Right lobe of liver (tissue), 6 donors: ENCODE measurements around the gene CEP85. TPM values are rescaled to one million over a fixed set of nuclear protein-coding genes. Genes with fewer than 3 reads are reported as not detected.
A peak's percentile ranks its signal among the peaks of the same experiment; 100 is the strongest.

Experiments used
- ATAC-seq, 4 donors: fragments of 200-7000 bp; cut with Tn5 transposase; one replicate each; pipeline ENCODE4 v1.9.1; 2020; ENCODE audit warnings: mild to moderate bottlenecking in 4 of 4, moderate library complexity in 4 of 4
- DNase-seq, 3 donors: peaks; one replicate each; pipeline ENCODE4 v3.0.0-alpha.2; 2020
- H3K27ac ChIP-seq, 3 donors: fragments of 200-600 bp; one replicate each; pipeline ENCODE4 v1.8.0; 2022
- H3K27me3 ChIP-seq, 2 donors: fragments of 200-600 bp; one replicate each; pipeline ENCODE4 v1.8.0; 2022
- H3K36me3 ChIP-seq, 4 donors: fragments of 200-600 bp; sonication (generic) in 1 of 4; one replicate each; pipeline versions ENCODE4 v1.5.1 to v1.8.0; 2017 to 2022; ENCODE audit warnings: control low read depth in 1 of 4
- H3K4me1 ChIP-seq, 4 donors: fragments of 200-600 bp; sonication (generic) in 1 of 4; one replicate each; pipeline versions ENCODE4 v1.5.1 to v1.8.0; 2017 to 2022; ENCODE audit warnings: control low read depth in 1 of 4
- H3K4me3 ChIP-seq, 3 donors: fragments of 200-600 bp; one replicate each; pipeline ENCODE4 v1.8.0; 2022
- H3K9me3 ChIP-seq, 4 donors: fragments of 200-600 bp; sonication (generic) in 1 of 4; one replicate each; pipeline versions ENCODE4 v1.5.1 to v1.8.0; 2017 to 2022; ENCODE audit warnings: control low read depth in 1 of 4
- POLR2A ChIP-seq: fragments of 450-650 bp; IDR thresholded peaks from one replicate; pipeline ENCODE4 v1.6.1; 2017; ENCODE audit warnings: antibody characterized with exemption, mild to moderate bottlenecking
- WGBS: methylation state at CpG from one replicate; pipeline ENCODE4 v1.1.6; 2018; ENCODE audit warnings: low coverage, low lambda C conversion rate; ENCODE audit not compliant: insufficient coverage; ENCODE audit errors: missing lambda C conversion rate; 5-methylcytosine and 5-hydroxymethylcytosine counted together
- intact Hi-C, 2 donors: fragments of 100-400 bp; cut with DNase I; formaldehyde crosslinking; loops; one replicate each; pipeline versions ENCODE4 v1.11.2 to v1.14.1; 2022
- total RNA-seq, 6 experiments: library from RNA; depleted of rRNA in 2 of 6; stranded (reverse); fragments of >200 nt in 2 of 6; fragmentation: NEBNext Ultra II Directional in 3 of 6; extraction: Animal tissue kit (Norgen Biotek cat#: 25700) in 3 of 6; gene quantifications; one replicate each; pipeline versions ENCODE4 v1.1.0 to v1.2.4, GENCODE V29; 2016 to 2023
- TF ChIP-seq, protein P1 (sequence below), 4 donors: fragments of 200-600 bp in 3 of 4; fragments of 450-650 bp in 1 of 4; IDR thresholded peaks; one replicate each; pipeline versions ENCODE4 v1.5.1 to v1.8.0; 2016 to 2022; ENCODE audit warnings: antibody characterized with exemption in 4 of 4, mild to moderate bottlenecking in 2 of 4
- donor health status: DM: no; HTN: yes; CAD: no.
- donor health status: DM: no; HTN: no; CAD: no.
- donor health status: DM: no; HTN: no; CAD: no.
- donor health status: DM: no; HTN: yes; CAD: no.
- donor health status: DM: no; HTN: yes; CAD: no.

Gene CEP85
- total RNA-seq, 6 experiments from 2014 or later = 5.2 to 7.8 (median 5.8) TPM

DNA sequence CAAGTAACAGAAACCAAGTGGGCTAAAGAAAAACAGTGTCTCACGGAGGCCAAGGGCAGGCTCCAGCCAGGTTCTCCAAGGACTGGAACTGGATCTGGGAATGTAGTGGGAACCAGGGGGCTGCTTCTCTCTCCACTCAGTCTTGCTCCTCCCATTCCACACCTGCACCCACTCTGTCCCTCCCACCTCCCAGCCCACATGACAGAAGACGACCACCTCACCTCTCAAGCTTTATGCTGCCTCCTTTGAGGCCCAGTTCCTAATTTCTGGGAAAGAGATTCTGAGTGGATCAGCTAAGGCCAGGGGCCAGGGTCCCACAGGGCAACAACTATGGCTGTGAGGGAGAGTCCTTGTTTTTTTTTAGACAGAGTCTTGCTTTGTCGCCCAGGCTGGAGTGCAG lies 18.8 kb upstream of the CEP85 start:
- intact Hi-C loops = no loop called here
- Histone ChIP-seq H3K4me1 (no peaks in the 10 kb centered on the region), H3K27ac (no peak overlapping the region), H3K4me3 (no peak overlapping the region), H3K9me3 (no peaks in the 10 kb centered on the region), H3K36me3 (no peaks in the 10 kb centered on the region), H3K27me3 (no peaks in the 10 kb centered on the region)
- TF ChIP-seq, protein P1, sequence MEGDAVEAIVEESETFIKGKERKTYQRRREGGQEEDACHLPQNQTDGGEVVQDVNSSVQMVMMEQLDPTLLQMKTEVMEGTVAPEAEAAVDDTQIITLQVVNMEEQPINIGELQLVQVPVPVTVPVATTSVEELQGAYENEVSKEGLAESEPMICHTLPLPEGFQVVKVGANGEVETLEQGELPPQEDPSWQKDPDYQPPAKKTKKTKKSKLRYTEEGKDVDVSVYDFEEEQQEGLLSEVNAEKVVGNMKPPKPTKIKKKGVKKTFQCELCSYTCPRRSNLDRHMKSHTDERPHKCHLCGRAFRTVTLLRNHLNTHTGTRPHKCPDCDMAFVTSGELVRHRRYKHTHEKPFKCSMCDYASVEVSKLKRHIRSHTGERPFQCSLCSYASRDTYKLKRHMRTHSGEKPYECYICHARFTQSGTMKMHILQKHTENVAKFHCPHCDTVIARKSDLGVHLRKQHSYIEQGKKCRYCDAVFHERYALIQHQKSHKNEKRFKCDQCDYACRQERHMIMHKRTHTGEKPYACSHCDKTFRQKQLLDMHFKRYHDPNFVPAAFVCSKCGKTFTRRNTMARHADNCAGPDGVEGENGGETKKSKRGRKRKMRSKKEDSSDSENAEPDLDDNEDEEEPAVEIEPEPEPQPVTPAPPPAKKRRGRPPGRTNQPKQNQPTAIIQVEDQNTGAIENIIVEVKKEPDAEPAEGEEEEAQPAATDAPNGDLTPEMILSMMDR (IDR thresholded peaks at IDR 0.05) = no peak
- no peak for TF ChIP-seq POLR2A
- DNase-seq = no peak
- 38% methylated on average over 3 of the region's 3 CpGs for WGBS
- ATAC-seq = no peak

DNA sequence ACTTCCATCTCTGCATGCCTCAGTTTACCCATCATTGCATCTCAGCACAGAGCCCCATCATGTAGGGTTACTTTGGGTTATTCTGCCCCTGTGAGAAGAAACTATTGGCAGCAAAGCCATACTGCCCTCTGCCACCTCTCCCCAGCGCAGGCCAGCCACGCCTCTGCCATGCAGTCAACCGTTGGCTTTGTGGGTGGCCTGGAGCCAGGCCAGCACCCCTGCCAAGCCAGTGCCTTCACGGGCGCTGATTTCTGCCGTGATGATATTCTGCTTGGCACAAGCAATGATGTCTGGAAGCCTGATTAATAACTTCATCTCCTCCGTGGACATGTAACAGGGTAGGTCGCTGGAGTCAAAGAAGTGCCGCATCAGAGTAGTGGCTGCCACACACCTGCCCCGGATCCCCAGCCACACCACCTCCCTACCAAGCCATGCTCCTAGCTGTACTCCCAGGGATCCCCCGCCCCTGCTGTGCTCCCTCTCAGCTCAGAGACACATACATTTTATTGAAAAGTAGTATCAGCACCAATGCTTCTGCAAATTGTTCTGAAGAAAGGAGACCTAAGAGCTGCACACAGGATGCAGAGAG lies 15.0 kb upstream of the CEP85 start:
- DNase-seq (peak in 1 of 3 donors; percentile 68), ATAC-seq (peak; percentile 46 to 84 (median 67))
- intact Hi-C loops = no loop called here
- no peak overlapping the region for H3K27ac ChIP-seq
- no peaks in the 10 kb centered on the region for H3K9me3 ChIP-seq
- H3K4me3 ChIP-seq = no peak overlapping the region
- H3K4me1 ChIP-seq = no peaks in the 10 kb centered on the region
- WGBS = 47% methylated on average over 6 of the region's 11 CpGs
- H3K36me3 ChIP-seq = no peaks in the 10 kb centered on the region
- no peaks in the 10 kb centered on the region for H3K27me3 ChIP-seq
- TF ChIP-seq POLR2A = no peak
- TF ChIP-seq, protein P1 (IDR thresholded peaks at IDR 0.05) = no peak

DNA sequence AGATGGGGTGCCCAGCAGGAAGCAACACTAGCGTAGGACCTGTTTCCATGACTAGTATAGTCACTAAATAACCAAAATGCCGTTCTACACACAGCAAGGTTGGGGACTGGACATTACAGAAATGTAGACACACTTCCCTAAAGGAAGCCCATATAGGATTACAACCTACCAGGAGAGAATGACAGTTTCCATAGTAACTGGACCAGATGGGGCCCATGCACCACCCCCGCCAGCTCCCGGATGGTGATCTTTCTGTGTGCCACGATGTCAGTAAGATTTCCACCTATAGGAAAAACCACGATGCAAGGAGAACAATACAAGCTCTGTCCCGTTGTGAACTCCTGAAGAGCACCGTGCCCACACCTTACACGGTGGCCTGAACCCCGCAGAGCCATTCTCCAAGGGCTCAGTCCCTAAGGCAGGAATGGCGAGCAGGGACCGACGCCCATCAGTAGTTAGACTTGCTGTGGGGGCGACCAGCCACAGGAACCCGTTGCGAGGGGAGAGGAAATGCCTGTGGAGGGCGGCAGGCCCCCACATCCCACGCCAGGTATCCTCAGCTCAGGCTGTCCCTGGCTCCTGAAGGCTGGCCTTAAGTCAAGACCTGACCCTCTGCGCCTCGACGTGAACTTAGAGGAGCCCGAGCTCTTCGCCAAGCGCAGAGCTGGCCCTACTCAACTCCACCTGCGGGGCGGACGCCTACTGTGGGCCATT lies 13.6 kb upstream of the CEP85 start:
- Histone ChIP-seq H3K27me3 (no peaks in the 10 kb centered on the region), H3K9me3 (no peaks in the 10 kb centered on the region), H3K4me1 (no peaks in the 10 kb centered on the region), H3K4me3 (no peak overlapping the region), H3K27ac (no peak overlapping the region), H3K36me3 (no peaks in the 10 kb centered on the region)
- TF ChIP-seq, protein P1 (IDR thresholded peaks at IDR 0.05) = no peak
- no peak for TF ChIP-seq POLR2A
- intact Hi-C loops = no loop called here
- DNase-seq (no peak), ATAC-seq (no peak)
- 91% methylated on average over 12 of the region's 27 CpGs for WGBS

DNA sequence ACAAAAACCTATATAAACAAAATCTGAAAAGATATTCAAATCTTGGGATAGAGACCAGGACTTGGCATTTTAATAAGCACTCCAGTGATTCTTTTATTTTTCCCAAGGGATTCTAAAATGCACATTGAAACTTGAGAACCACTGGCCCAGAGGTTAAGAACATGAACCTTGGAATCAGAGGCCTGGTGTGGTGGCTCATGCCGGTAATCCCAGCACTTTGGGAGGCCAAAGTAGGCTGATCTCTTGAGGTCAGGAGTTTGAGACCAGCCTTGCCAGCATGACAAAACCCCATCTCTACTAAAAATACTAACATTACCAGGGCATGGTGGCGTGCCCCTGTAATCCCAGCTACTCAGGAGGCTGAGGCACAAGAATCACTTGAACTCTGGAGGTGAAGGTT lies 12.9 kb upstream of the CEP85 start:
- intact Hi-C loops = no loop called here
- no peaks in the 10 kb centered on the region for H3K27me3 ChIP-seq
- 67% methylated on average over 2 of the region's 2 CpGs for WGBS
- no peak for ATAC-seq
- H3K36me3 ChIP-seq = no peaks in the 10 kb centered on the region
- H3K4me3 ChIP-seq = no peak overlapping the region
- H3K4me1 ChIP-seq = no peaks in the 10 kb centered on the region
- H3K9me3 ChIP-seq = no peaks in the 10 kb centered on the region
- no peak for TF ChIP-seq POLR2A
- TF ChIP-seq, protein P1 (IDR thresholded peaks at IDR 0.05) = no peak
- no peak for DNase-seq
- no peak overlapping the region for H3K27ac ChIP-seq
